KMS-11 (cell line): ENCODE data around the gene USH1G.
A peak's percentile ranks its signal among the peaks of the same experiment; 100 is the strongest.

Experiments
- H2AFZ ChIP-seq: fragments of 200-600 bp; sonication (generic); 2 replicates; pipeline ENCODE4 v1.6.1; 2016; ENCODE audit warnings: antibody characterized with exemption, mixed run types, low read depth
- H3K27ac ChIP-seq: fragments of 200-600 bp; sonication (generic); 2 replicates; pipeline ENCODE4 v1.6.1; 2016; ENCODE audit warnings: mild to moderate bottlenecking, mixed run types
- H3K27me3 ChIP-seq: fragments of 200-600 bp; sonication (generic); 2 replicates; pipeline ENCODE4 v1.6.1; 2017; ENCODE audit warnings: mild to moderate bottlenecking, low read depth, mixed run types, moderate library complexity; ENCODE audit not compliant: insufficient read depth
- H3K36me3 ChIP-seq: fragments of 200-600 bp; sonication (generic); 2 replicates; pipeline ENCODE4 v1.6.1; 2017; ENCODE audit warnings: mild to moderate bottlenecking, mixed run types; ENCODE audit not compliant: insufficient read depth
- H3K4me1 ChIP-seq: fragments of 200-600 bp; sonication (generic); 2 replicates; pipeline ENCODE4 v1.6.1; 2016; ENCODE audit warnings: mild to moderate bottlenecking, low read depth, mixed run types; ENCODE audit not compliant: poor library complexity, severe bottlenecking
- H3K4me2 ChIP-seq: fragments of 200-600 bp; sonication (generic); 2 replicates; pipeline ENCODE4 v1.7.0; 2016; ENCODE audit warnings: mild to moderate bottlenecking, mixed run types
- H3K4me3 ChIP-seq: fragments of 200-600 bp; sonication (generic); IDR thresholded peaks from 2 replicates; pipeline ENCODE4 v1.6.1; 2017; ENCODE audit warnings: low read depth, low read length, mixed read lengths; ENCODE audit not compliant: insufficient read depth
- H3K79me2 ChIP-seq: fragments of 200-600 bp; sonication (generic); 2 replicates; pipeline ENCODE4 v1.6.1; 2016; ENCODE audit warnings: low read depth, mixed run types; ENCODE audit not compliant: insufficient read depth
- H3K9ac ChIP-seq: fragments of 200-600 bp; sonication (generic); 2 replicates; pipeline ENCODE4 v1.6.1; 2016; ENCODE audit warnings: mild to moderate bottlenecking, mixed run types
- H4K20me1 ChIP-seq: fragments of 200-600 bp; sonication (generic); 2 replicates; pipeline ENCODE4 v1.6.1; 2016; ENCODE audit warnings: mild to moderate bottlenecking, mixed run types; ENCODE audit not compliant: insufficient read depth
- TF ChIP-seq, protein P1 (sequence below): fragments of 200-600 bp; sonication (generic); conservative IDR thresholded peaks from 2 replicates; pipeline ENCODE4 v1.6.1; 2017; ENCODE audit warnings: low read depth, mild to moderate bottlenecking, antibody characterized with exemption, low read length, moderate library complexity, mixed read lengths

USH1G gene

DNA sequence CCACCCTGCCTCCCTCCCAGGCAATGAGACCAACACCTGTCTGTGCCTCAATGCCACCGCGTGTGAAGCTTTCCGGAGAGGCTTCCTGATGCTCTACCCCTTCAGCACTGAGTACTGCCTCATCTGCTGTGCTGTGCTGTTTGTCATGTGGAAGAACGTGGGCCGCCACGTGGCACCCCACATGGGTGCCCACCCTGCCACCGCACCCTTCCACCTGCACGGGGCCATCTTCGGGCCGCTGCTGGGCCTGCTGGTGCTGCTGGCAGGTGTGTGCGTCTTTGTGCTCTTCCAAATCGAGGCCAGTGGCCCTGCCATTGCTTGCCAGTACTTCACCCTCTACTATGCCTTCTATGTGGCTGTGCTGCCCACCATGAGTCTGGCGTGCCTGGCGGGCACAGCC, 23.6 kb upstream of the USH1G start:
- no peaks in the 10 kb centered on the region for H3K36me3 ChIP-seq
- no peaks in the 10 kb centered on the region for H4K20me1 ChIP-seq
- H3K27me3 ChIP-seq = peaks cover 89% of the 10 kb centered on the region
- no peaks in the 10 kb centered on the region for H3K79me2 ChIP-seq
- no peak overlapping the region for H3K27ac ChIP-seq
- no peak overlapping the region for H3K4me3 ChIP-seq
- TF ChIP-seq, protein P1, sequence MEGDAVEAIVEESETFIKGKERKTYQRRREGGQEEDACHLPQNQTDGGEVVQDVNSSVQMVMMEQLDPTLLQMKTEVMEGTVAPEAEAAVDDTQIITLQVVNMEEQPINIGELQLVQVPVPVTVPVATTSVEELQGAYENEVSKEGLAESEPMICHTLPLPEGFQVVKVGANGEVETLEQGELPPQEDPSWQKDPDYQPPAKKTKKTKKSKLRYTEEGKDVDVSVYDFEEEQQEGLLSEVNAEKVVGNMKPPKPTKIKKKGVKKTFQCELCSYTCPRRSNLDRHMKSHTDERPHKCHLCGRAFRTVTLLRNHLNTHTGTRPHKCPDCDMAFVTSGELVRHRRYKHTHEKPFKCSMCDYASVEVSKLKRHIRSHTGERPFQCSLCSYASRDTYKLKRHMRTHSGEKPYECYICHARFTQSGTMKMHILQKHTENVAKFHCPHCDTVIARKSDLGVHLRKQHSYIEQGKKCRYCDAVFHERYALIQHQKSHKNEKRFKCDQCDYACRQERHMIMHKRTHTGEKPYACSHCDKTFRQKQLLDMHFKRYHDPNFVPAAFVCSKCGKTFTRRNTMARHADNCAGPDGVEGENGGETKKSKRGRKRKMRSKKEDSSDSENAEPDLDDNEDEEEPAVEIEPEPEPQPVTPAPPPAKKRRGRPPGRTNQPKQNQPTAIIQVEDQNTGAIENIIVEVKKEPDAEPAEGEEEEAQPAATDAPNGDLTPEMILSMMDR = no peak
- H2AFZ ChIP-seq = no peak overlapping the region
- no peak overlapping the region for H3K4me2 ChIP-seq
- peaks cover 16% of the 10 kb centered on the region for H3K4me1 ChIP-seq
- no peak overlapping the region for H3K9ac ChIP-seq

GRCh38 chr17:74945543-74945942, 22.5 kb upstream of the USH1G start:
- Histone ChIP-seq H3K4me2 (peak overlapping the region; percentile 29; the same call in 1 of the 2 replicates), H4K20me1 (no peaks in the 10 kb centered on the region), H3K4me3 (no peak overlapping the region), H3K36me3 (no peaks in the 10 kb centered on the region), H3K27me3 (peaks cover 89% of the 10 kb centered on the region), H3K9ac (no peak overlapping the region), H2AFZ (no peak overlapping the region), H3K4me1 (peaks cover 16% of the 10 kb centered on the region), H3K79me2 (no peaks in the 10 kb centered on the region), H3K27ac (no peak overlapping the region)
- TF ChIP-seq, protein P1 = no peak

GRCh38 chr17:74943808-74944522, 20.9 kb upstream of the USH1G start:
- H3K9ac ChIP-seq = no peak overlapping the region
- H3K4me3 ChIP-seq = no peak overlapping the region

DNA sequence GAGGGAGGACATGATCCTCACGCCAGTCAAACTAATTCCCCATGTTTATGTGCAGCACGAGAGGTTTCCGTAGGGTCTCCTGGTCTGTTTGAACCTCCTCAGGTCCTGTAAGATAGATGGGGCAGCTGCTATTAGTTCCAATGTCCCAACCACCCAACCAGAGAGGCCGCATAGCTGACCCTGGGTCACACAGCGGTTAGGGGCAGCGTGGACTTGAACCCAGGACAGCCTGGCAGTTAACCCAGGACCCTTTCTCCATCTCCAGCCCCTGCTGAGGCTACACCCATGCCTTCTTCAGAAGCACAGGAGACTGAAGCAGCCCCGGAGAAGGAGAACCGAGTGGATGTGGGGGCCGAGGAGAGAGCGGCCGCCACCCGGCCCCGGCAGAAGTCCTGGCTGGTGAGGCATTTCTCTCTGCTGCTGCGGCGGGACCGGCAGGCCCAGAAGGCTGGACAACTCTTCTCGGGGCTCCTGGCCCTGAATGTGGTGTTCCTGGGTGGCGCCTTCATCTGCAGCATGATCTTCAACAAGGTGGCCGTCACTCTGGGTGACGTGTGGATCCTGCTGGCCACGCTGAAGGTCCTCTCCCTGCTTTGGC, 18.2 kb upstream of the USH1G start:
- TF ChIP-seq, protein P1 = no peak
- H3K4me1 ChIP-seq = peaks cover 15% of the 10 kb centered on the region
- no peak overlapping the region for H3K4me3 ChIP-seq
- no peak overlapping the region for H2AFZ ChIP-seq
- peaks cover 97% of the 10 kb centered on the region for H3K27me3 ChIP-seq
- no peak overlapping the region for H3K9ac ChIP-seq
- no peak overlapping the region for H3K4me2 ChIP-seq
- H4K20me1 ChIP-seq = no peaks in the 10 kb centered on the region
- H3K36me3 ChIP-seq = no peaks in the 10 kb centered on the region
- H3K79me2 ChIP-seq = no peaks in the 10 kb centered on the region
- H3K27ac ChIP-seq = no peak overlapping the region

More at GRCh38 chr17:74943808-74944522, 20.9 kb upstream of the USH1G start:
- H3K79me2 ChIP-seq = no peaks in the 10 kb centered on the region
- no peak overlapping the region for H2AFZ ChIP-seq
- H3K27me3 ChIP-seq = peaks cover 89% of the 10 kb centered on the region
- H4K20me1 ChIP-seq = no peaks in the 10 kb centered on the region
- TF ChIP-seq, protein P1 = no peak
- no peak overlapping the region for H3K27ac ChIP-seq
- no peak overlapping the region for H3K4me2 ChIP-seq
- peaks cover 16% of the 10 kb centered on the region for H3K4me1 ChIP-seq
- H3K36me3 ChIP-seq = no peaks in the 10 kb centered on the region
